Measurements from ENCODE around the gene SLC34A1.

Gene SLC34A1

DNA sequence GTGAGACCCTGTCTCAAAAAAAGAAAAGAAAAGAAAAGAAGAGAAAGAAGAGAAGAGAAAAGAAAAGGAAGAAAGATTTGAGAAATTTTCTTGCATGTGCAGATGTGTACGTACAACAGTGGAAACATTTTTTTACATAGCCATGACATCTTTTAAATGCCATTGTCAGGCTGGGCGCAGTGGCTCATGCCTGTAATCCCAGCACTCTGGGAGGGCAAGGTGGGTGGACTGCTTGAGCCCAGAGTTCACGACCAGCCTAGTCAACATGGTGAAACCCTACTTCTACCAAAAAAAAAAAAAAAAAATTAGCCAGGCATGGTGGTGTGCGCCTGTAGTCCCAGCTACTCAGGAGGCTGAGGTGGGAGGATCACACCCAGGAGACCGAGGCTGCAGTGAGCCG lies 39.3 kb upstream of the SLC34A1 start:
- H3K4me1 ChIP-seq (ENCODE audit: control insufficient read depth, insufficient read depth, low read length, poor library complexity, severe bottlenecking) = peaks cover 2% of the 10 kb centered on the region
- 100% methylated on average over 1 to 2 of the region's 6 CpGs for WGBS, 2 experiments (ENCODE audit: insufficient coverage in 2 of 2)
- H3K36me3 ChIP-seq (ENCODE audit: control insufficient read depth, insufficient read depth, low read length) = peaks cover 55% of the 10 kb centered on the region

GRCh38 chr5:177346820-177347219 lies 37.4 kb upstream of the SLC34A1 start:
- WGBS, 2 experiments (ENCODE audit: insufficient coverage in 2 of 2) = 94 to 100% methylated on average over 1 to 3 of the region's 4 CpGs
- peaks cover 48% of the 10 kb centered on the region for H3K36me3 ChIP-seq (ENCODE audit: control insufficient read depth, insufficient read depth, low read length)
- no peak overlapping the region for H3K27ac ChIP-seq (ENCODE audit: low read depth, low read length, severe bottlenecking)

More for the DNA sequence above, 39.3 kb upstream of the SLC34A1 start:
- Histone ChIP-seq H3K4me3 (ENCODE audit: extremely low read depth, insufficient read depth, low read length, poor library complexity, severe bottlenecking) (no peak overlapping the region), H3K9me3 (ENCODE audit: control insufficient read depth, low read length) (no peaks in the 10 kb centered on the region), H3K27ac (ENCODE audit: low read depth, low read length, severe bottlenecking) (no peak overlapping the region)

GRCh38 chr5:177347699-177348098 lies 36.5 kb upstream of the SLC34A1 start:
- peaks cover 39% of the 10 kb centered on the region for H3K36me3 ChIP-seq (ENCODE audit: control insufficient read depth, insufficient read depth, low read length)
- no peaks in the 10 kb centered on the region for H3K9me3 ChIP-seq (ENCODE audit: control insufficient read depth, low read length)
- WGBS, 2 experiments (ENCODE audit: insufficient coverage in 2 of 2) = 94 to 100% methylated on average over 3 of the region's 4 CpGs
- no peak overlapping the region for H3K4me3 ChIP-seq (ENCODE audit: extremely low read depth, insufficient read depth, low read length, poor library complexity, severe bottlenecking)
- H3K4me1 ChIP-seq (ENCODE audit: control insufficient read depth, insufficient read depth, low read length, poor library complexity, severe bottlenecking) = peaks cover 6% of the 10 kb centered on the region
- H3K27ac ChIP-seq (ENCODE audit: low read depth, low read length, severe bottlenecking) = no peak overlapping the region

More at GRCh38 chr5:177346820-177347219, 37.4 kb upstream of the SLC34A1 start:
- peaks cover 6% of the 10 kb centered on the region for H3K4me1 ChIP-seq (ENCODE audit: control insufficient read depth, insufficient read depth, low read length, poor library complexity, severe bottlenecking)
- no peaks in the 10 kb centered on the region for H3K9me3 ChIP-seq (ENCODE audit: control insufficient read depth, low read length)
- no peak overlapping the region for H3K4me3 ChIP-seq (ENCODE audit: extremely low read depth, insufficient read depth, low read length, poor library complexity, severe bottlenecking)

GRCh38 chr5:177349362-177349647 lies 34.9 kb upstream of the SLC34A1 start:
- Histone ChIP-seq H3K36me3 (ENCODE audit: control insufficient read depth, insufficient read depth, low read length) (peaks cover 26% of the 10 kb centered on the region), H3K4me3 (ENCODE audit: extremely low read depth, insufficient read depth, low read length, poor library complexity, severe bottlenecking) (no peak overlapping the region), H3K27ac (ENCODE audit: low read depth, low read length, severe bottlenecking) (no peak overlapping the region), H3K9me3 (ENCODE audit: control insufficient read depth, low read length) (no peaks in the 10 kb centered on the region), H3K4me1 (ENCODE audit: control insufficient read depth, insufficient read depth, low read length, poor library complexity, severe bottlenecking) (peaks cover 6% of the 10 kb centered on the region)
- 83 to 86% methylated on average over 2 to 3 of the region's 3 CpGs for WGBS, 2 experiments (ENCODE audit: insufficient coverage in 2 of 2)

DNA sequence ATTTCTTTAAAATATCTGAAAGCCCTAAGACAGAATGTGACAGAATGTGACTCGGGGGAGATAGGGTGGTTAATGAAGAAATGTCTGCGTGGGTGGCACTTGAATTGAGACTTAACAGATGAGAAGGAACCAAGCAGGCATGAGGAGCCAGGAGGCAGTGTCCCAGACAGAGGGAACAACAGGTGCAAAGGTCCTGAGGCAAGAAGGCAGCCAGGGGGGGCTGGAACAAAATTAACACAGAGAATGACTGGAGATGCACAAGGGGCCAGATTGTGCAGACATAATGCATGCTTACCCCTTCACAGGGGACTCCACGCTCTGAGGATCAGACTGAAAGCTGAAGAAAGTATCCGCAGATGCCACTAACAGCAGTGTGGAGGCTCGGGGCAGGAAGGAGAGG lies 34.5 kb upstream of the SLC34A1 start:
- H3K9me3 ChIP-seq (ENCODE audit: control insufficient read depth, low read length) = no peaks in the 10 kb centered on the region
- peak overlapping the region; percentile 100 for H3K4me3 ChIP-seq (ENCODE audit: extremely low read depth, insufficient read depth, low read length, poor library complexity, severe bottlenecking)
- H3K36me3 ChIP-seq (ENCODE audit: control insufficient read depth, insufficient read depth, low read length) = peaks cover 24% of the 10 kb centered on the region
- no peak overlapping the region for H3K27ac ChIP-seq (ENCODE audit: low read depth, low read length, severe bottlenecking)
- peaks cover 6% of the 10 kb centered on the region for H3K4me1 ChIP-seq (ENCODE audit: control insufficient read depth, insufficient read depth, low read length, poor library complexity, severe bottlenecking)
- WGBS, 2 experiments (ENCODE audit: insufficient coverage in 2 of 2) = 91 to 92% methylated on average over 5 of the region's 5 CpGs

DNA sequence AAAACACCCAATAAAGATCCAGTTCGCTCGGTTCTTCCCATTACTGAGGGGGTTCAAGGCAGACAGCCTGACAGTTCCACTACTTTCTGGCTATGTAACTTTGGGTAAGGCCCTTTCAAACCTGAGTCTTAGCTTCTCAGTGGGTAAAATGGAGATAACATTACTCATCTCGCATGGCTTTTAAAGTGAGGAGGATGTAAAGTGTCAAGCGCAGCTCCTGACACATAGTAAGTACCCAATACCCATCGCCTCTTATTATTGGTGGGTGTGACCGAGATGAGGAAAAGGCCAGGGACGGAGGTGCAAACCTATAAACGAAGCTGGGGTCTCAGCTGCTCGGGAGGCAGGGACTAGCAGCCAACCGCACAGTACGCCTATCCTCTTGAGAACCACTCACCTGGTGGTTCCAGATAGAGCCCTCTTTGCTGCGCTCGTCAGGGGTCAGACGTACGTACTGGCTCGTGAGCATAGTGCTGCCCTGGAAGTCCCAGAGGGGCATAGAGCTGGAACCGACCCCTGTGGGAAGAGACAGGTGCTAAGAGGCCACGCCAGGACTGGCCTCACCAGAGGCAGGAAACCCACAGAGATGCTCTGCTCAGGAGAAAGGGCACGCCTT lies 33.4 kb upstream of the SLC34A1 start:
- peaks cover 19% of the 10 kb centered on the region for H3K36me3 ChIP-seq (ENCODE audit: control insufficient read depth, insufficient read depth, low read length)
- H3K4me3 ChIP-seq (ENCODE audit: extremely low read depth, insufficient read depth, low read length, poor library complexity, severe bottlenecking) = peak overlapping the region; percentile 100
- peaks cover 3% of the 10 kb centered on the region for H3K9me3 ChIP-seq (ENCODE audit: control insufficient read depth, low read length)
- 17 to 19% methylated on average over 13 to 15 of the region's 19 CpGs for WGBS, 2 experiments (ENCODE audit: insufficient coverage in 2 of 2)
- H3K27ac ChIP-seq (ENCODE audit: low read depth, low read length, severe bottlenecking) = peak overlapping the region; percentile 97
- H3K4me1 ChIP-seq (ENCODE audit: control insufficient read depth, insufficient read depth, low read length, poor library complexity, severe bottlenecking) = peaks cover 6% of the 10 kb centered on the region

DNA sequence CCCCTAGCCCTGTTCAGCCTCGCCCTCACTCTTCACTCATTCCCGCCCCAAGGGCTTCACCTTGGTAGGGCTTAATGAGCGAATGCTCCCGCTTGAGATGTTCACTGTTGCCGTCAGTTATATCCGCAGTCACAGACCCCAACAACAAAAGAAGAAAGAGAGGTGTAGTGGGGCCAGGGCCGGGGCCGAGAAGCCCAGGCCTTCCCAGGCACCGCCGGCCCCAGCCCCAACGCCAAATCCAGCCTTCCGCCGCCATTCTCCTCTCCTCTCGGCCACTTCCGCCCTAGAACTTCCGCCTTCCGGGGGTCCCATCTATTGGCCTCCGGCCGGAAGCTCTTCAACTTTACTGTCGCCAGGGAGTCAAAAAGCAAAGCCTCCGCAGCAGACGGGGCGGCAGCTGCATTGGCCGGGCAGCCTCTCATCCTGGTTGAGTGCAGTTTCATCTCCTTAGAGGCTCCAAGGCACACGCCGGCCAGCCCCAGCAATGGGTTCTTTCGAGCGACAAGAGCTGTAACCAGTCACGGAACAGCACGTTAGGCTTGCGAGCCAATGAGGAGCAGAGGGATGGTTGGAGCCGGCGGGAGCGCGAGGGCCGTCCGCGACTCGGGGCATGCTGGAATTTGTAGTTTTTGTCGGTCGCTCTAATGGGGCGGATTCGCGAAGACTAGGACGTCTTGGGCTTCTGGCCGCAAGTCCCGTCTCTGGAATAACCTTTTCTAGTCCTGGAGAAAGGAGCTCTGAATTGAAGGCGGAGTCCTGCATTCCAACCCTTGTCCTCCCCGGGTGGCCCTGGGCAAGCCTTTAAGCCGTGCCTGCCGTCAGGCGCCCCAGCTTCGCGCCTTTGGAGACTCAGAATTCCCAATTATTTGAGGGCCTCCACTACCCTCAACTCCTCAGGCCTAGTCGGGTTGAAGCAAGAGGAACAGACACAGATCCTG lies 32.6 kb upstream of the SLC34A1 start, which contains the start of gene LMAN2:
Gene LMAN2, minus strand, starts transcription at position 277 of the 938 bp plus-strand sequence. Its CDS starts 21 bp downstream, at position 256.
- peak within 1 kb of the TSS; percentile 97 for H3K27ac ChIP-seq (ENCODE audit: low read depth, low read length, severe bottlenecking)
- peaks cover 3% of the 10 kb centered on the region for H3K9me3 ChIP-seq (ENCODE audit: control insufficient read depth, low read length)
- WGBS, 2 experiments (ENCODE audit: insufficient coverage in 2 of 2) = 8 to 9% methylated on average over 45 to 49 of the region's 55 CpGs
- peaks cover 12% of the 10 kb centered on the region for H3K36me3 ChIP-seq (ENCODE audit: control insufficient read depth, insufficient read depth, low read length)
- H3K4me3 ChIP-seq (ENCODE audit: extremely low read depth, insufficient read depth, low read length, poor library complexity, severe bottlenecking) = peak within 1 kb of the TSS; percentile 100
- peaks cover 6% of the 10 kb centered on the region for H3K4me1 ChIP-seq (ENCODE audit: control insufficient read depth, insufficient read depth, low read length, poor library complexity, severe bottlenecking)

- Histone ChIP-seq H3K4me1 (ENCODE audit: control insufficient read depth, insufficient read depth, low read length, poor library complexity, severe bottlenecking) (peaks cover 14% of the 10 kb centered on the region), H3K4me3 (ENCODE audit: extremely low read depth, insufficient read depth, low read length, poor library complexity, severe bottlenecking) (no peak overlapping the region), H3K27ac (ENCODE audit: low read depth, low read length, severe bottlenecking) (no peak overlapping the region), H3K9me3 (ENCODE audit: control insufficient read depth, low read length) (peaks cover 3% of the 10 kb centered on the region), H3K36me3 (ENCODE audit: control insufficient read depth, insufficient read depth, low read length) (no peaks in the 10 kb centered on the region)
- WGBS, 2 experiments (ENCODE audit: insufficient coverage in 2 of 2) = 76% methylated on average over 2 of the region's 5 CpGs; no CpG with 5 or more reads in 1 of the 2 experiments
These were observed 31.1 kb upstream of the SLC34A1 start for GRCh38 chr5:177353093-177353492.

GRCh38 chr5:177354256-177354655 lies 30.0 kb upstream of the SLC34A1 start:
- H3K36me3 ChIP-seq (ENCODE audit: control insufficient read depth, insufficient read depth, low read length) = no peaks in the 10 kb centered on the region
- peaks cover 15% of the 10 kb centered on the region for H3K4me1 ChIP-seq (ENCODE audit: control insufficient read depth, insufficient read depth, low read length, poor library complexity, severe bottlenecking)
- H3K9me3 ChIP-seq (ENCODE audit: control insufficient read depth, low read length) = peaks cover 3% of the 10 kb centered on the region
- H3K4me3 ChIP-seq (ENCODE audit: extremely low read depth, insufficient read depth, low read length, poor library complexity, severe bottlenecking) = no peak overlapping the region
- H3K27ac ChIP-seq (ENCODE audit: low read depth, low read length, severe bottlenecking) = no peak overlapping the region
- WGBS, 2 experiments (ENCODE audit: insufficient coverage in 2 of 2) = 88 to 91% methylated on average over 1 to 2 of the region's 3 CpGs

DNA sequence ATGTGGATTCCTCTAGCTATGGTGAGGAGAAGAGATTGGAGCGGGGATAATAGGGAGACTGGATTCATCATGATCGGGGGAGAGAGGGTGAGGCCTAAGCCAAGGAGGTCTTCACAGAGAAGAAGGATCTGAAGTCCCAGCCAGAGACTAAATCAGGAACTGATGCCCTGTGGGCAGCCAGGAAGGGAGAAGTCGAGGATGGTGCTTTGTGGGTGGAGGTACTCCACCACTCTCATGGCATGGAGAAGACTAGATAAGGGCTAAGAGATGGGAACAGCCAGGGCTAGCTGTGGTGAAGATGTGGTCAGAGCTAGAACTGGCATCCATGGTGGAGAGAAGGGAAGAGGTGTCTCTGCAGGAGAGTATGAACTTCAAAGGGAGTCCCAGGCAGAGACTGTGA lies 29.5 kb upstream of the SLC34A1 start:
- no peak overlapping the region for H3K4me3 ChIP-seq (ENCODE audit: extremely low read depth, insufficient read depth, low read length, poor library complexity, severe bottlenecking)
- no peak overlapping the region for H3K27ac ChIP-seq (ENCODE audit: low read depth, low read length, severe bottlenecking)
- no peaks in the 10 kb centered on the region for H3K36me3 ChIP-seq (ENCODE audit: control insufficient read depth, insufficient read depth, low read length)
- peaks cover 15% of the 10 kb centered on the region for H3K4me1 ChIP-seq (ENCODE audit: control insufficient read depth, insufficient read depth, low read length, poor library complexity, severe bottlenecking)
- 69 to 90% methylated on average over 3 of the region's 3 CpGs for WGBS, 2 experiments (ENCODE audit: insufficient coverage in 2 of 2)
- H3K9me3 ChIP-seq (ENCODE audit: control insufficient read depth, low read length) = peaks cover 3% of the 10 kb centered on the region

Data from mesodermal cell (in vitro differentiated cells).